ENCODE results near the gene ELAVL2.

Gene ELAVL2

GRCh38 chr9:23702311-23702922 lies 123.6 kb downstream of the ELAVL2 start:
- no peak for DNase-seq (ENCODE audit: low read depth, low spot score)
- POLR2A ChIA-PET, result no interaction called here
- no peak for TF ChIP-seq CTCF (IDR thresholded peaks at IDR 0.05; ENCODE audit: insufficient read depth, low read length, missing control alignments)
- CTCF ChIA-PET, result no interaction called here
- H3K4me3 ChIP-seq (ENCODE audit: low read depth, low read length), result no peak overlapping the region

GRCh38 chr9:23701291-23701690 lies 124.7 kb downstream of the ELAVL2 start:
- TF ChIP-seq CTCF (IDR thresholded peaks at IDR 0.05; ENCODE audit: insufficient read depth, low read length, missing control alignments), result no peak
- ChIA-PET CTCF (no interaction called here), POLR2A (no interaction called here)
- no peak for DNase-seq (ENCODE audit: low read depth, low spot score)
- H3K4me3 ChIP-seq (ENCODE audit: low read depth, low read length), result no peak overlapping the region

DNA sequence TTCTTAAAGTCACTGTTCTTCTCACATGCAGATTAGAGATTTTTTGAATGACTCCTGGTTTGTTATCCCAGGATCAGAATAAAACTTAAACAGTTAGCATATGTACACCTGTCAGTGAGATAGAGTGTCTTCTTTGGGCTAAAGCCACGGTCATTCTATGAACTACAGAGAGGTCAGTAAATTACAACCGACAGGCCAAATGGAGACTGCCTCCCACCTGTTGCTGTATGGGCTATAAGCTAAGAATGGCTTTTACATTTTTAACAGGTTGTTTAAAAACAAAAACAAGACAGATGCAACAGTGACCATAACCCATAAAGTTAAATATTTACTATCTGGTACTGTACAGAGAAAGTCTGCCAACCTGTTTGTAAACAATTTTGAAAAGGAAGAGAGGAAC lies 125.7 kb downstream of the ELAVL2 start:
- POLR2A ChIA-PET, result no interaction called here

DNA sequence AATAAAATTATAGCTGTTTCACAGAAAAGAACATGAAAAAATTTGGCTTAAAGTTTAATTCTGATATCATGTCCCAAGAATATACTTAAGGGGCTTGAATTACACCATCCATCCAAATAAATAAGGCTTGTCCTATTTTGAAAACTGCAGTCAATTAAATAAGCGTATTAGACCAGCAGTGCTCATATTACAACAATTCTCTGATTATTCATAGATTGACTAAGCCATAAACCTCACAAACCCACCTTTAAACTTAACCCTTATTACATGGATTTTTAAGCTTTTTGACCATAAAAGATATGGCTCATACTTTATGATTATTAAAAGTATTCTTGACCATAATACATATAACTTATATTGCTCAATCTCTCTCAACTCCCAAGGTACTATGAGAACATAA lies 127.9 kb downstream of the ELAVL2 start:
- no peak overlapping the region for H3K4me3 ChIP-seq (ENCODE audit: low read depth, low read length)
- POLR2A ChIA-PET, result no interaction called here
- TF ChIP-seq CTCF (IDR thresholded peaks at IDR 0.05; ENCODE audit: insufficient read depth, low read length, missing control alignments), result no peak
- no peak for DNase-seq (ENCODE audit: low read depth, low spot score)
- CTCF ChIA-PET, result no interaction called here

More for the DNA sequence above, 125.7 kb downstream of the ELAVL2 start:
- TF ChIP-seq CTCF (IDR thresholded peaks at IDR 0.05; ENCODE audit: insufficient read depth, low read length, missing control alignments), result no peak
- no peak for DNase-seq (ENCODE audit: low read depth, low spot score)
- H3K4me3 ChIP-seq (ENCODE audit: low read depth, low read length), result no peak overlapping the region
- CTCF ChIA-PET, result no interaction called here

- POLR2A ChIA-PET, result no interaction called here
- DNase-seq (ENCODE audit: low read depth, low spot score), result no peak
- CTCF ChIA-PET, result no interaction called here
- no peak for TF ChIP-seq CTCF (IDR thresholded peaks at IDR 0.05; ENCODE audit: insufficient read depth, low read length, missing control alignments)
- H3K4me3 ChIP-seq (ENCODE audit: low read depth, low read length), result no peak overlapping the region
Observed at GRCh38 chr9:23695572-23695971, 130.5 kb downstream of the ELAVL2 start.

DNA sequence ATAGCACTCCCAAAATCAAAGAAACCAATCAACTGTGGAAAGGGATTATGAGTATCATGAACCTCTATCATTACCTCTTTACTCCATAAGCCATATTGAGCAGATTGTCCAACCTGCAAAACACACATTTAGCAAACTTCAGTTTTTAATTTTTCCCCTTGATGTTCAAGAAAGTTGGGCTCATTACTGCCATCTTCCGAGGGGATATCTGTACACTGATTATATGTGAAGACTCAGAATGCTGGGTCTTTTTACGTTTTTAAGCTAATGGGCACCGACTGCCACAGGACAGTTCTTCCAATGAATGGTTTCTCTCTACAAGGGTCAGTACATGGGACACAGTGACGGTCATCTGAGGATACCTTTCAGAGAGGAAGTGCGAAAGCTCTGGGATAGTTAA lies 132.7 kb downstream of the ELAVL2 start:
- ChIA-PET CTCF (no interaction called here), POLR2A (no interaction called here)
- TF ChIP-seq CTCF (IDR thresholded peaks at IDR 0.05; ENCODE audit: insufficient read depth, low read length, missing control alignments), result no peak
- DNase-seq (ENCODE audit: low read depth, low spot score), result no peak
- H3K4me3 ChIP-seq (ENCODE audit: low read depth, low read length), result no peak overlapping the region

Measured in AG04449 (cell line).